T-cell (primary cell): Measurements from ENCODE around the gene CACNB1. TPM values are rescaled to one million over a fixed set of nuclear protein-coding genes. Genes with fewer than 3 reads are reported as not detected.
"Not testable (repeated sequence)": the region's sequence is repeated elsewhere in the genome, so short reads cannot be mapped to it uniquely, and the experiment has no call there.

Source experiments
- ATAC-seq, 4 experiments: fragments of 200-7000 bp in 3 of 4; fragments of 150-1000 bp in 1 of 4; cut with Tn5 transposase; replicated peaks in 1 of 4; 1 replicate in 3 of 4; 2 replicates in 1 of 4; pipeline ENCODE4 v1.10.0; 2021; ENCODE audit warnings: moderate library complexity in 3 of 4, mild to moderate bottlenecking in 2 of 4, moderate number of reproducible peaks in 1 of 4
- CTCF ChIA-PET, 2 donors: fragments of 300-600 bp; sonication (Branson Sonifier 250); formaldehyde crosslinking; loops; one replicate each; lab custom pipeline; 2022; ENCODE audit warnings: antibody characterized with exemption in 2 of 2; lab: Charles Lee
- POLR2A ChIA-PET, 2 donors: fragments of 300-600 bp; sonication (Branson Sonifier 250); formaldehyde crosslinking; loops; one replicate each; lab custom pipeline; 2022; ENCODE audit warnings: antibody characterized with exemption in 2 of 2; lab: Charles Lee
- DNase-seq, 35 experiments: peaks; one replicate each; pipeline versions ENCODE4 v3.0.0 to v3.0.0-alpha.2; 2013 to 2023
- H3K27ac ChIP-seq: one replicate; pipeline ENCODE4 v1.5.1; 2013; ENCODE audit warnings: low read length
- H3K27me3 ChIP-seq, 2 experiments: replicated peaks in 1 of 2; 1 replicate in 1 of 2; 2 replicates in 1 of 2; pipeline versions ENCODE4 v1.6.1 to v1.7.0; 2013; ENCODE audit warnings: low read length in 1 of 2, mixed read lengths in 1 of 2; ENCODE audit not compliant: control insufficient read depth in 2 of 2, insufficient read depth in 2 of 2; ENCODE audit errors: extremely low read depth in 1 of 2
- H3K36me3 ChIP-seq, 2 donors: 1 replicate in 1 of 2; 2 replicates in 1 of 2; pipeline versions ENCODE4 v1.6.1 to v1.7.0; 2013; ENCODE audit warnings: low read length in 1 of 2; ENCODE audit not compliant: control insufficient read depth in 2 of 2, insufficient read depth in 1 of 2; ENCODE audit errors: extremely low read depth in 1 of 2
- H3K4me1 ChIP-seq, 2 experiments: 1 replicate in 1 of 2; 2 replicates in 1 of 2; pipeline versions ENCODE4 v1.6.1 to v1.7.0; 2013; ENCODE audit warnings: low read length in 2 of 2, mixed read lengths in 1 of 2; ENCODE audit not compliant: insufficient read depth in 2 of 2, control insufficient read depth in 1 of 2; ENCODE audit errors: extremely low read depth in 1 of 2
- H3K4me3 ChIP-seq, 2 donors: 1 replicate in 1 of 2; 2 replicates in 1 of 2; pipeline versions ENCODE4 v1.5.1 to v1.7.0; 2013; ENCODE audit warnings: mild to moderate bottlenecking in 2 of 2, low read length in 1 of 2, moderate library complexity in 1 of 2; ENCODE audit not compliant: control insufficient read depth in 1 of 2; ENCODE audit errors: extremely low read depth in 1 of 2
- H3K9me3 ChIP-seq: 2 replicates; pipeline ENCODE4 v1.7.0; 2013
- H3K27ac Mint-ChIP-seq, 2 donors: one replicate each; pipeline ENCODE4 v1.8.0; 2020 to 2021; ENCODE audit warnings: mild to moderate bottlenecking in 2 of 2, mixed read lengths in 2 of 2
- H3K27me3 Mint-ChIP-seq, 2 donors: one replicate each; pipeline ENCODE4 v1.8.0; 2021 to 2022; ENCODE audit warnings: mixed read lengths in 2 of 2
- H3K36me3 Mint-ChIP-seq: one replicate; pipeline ENCODE4 v1.8.0; 2021; ENCODE audit warnings: mixed read lengths
- H3K4me1 Mint-ChIP-seq, 3 donors: one replicate each; pipeline ENCODE4 v1.8.0; 2020 to 2022; ENCODE audit warnings: mixed read lengths in 3 of 3, mild to moderate bottlenecking in 1 of 3
- H3K4me3 Mint-ChIP-seq, 3 donors: one replicate each; pipeline ENCODE4 v1.8.0; 2020 to 2022; ENCODE audit warnings: mild to moderate bottlenecking in 3 of 3, mixed read lengths in 3 of 3, moderate library complexity in 3 of 3
- H3K9me3 Mint-ChIP-seq, 3 donors: one replicate each; pipeline ENCODE4 v1.8.0; 2020 to 2022; ENCODE audit warnings: mixed read lengths in 3 of 3
- WGBS: methylation state at CpG from one replicate; pipeline ENCODE4 v1.1.5; 2013; ENCODE audit warnings: missing lambda C conversion rate; ENCODE audit not compliant: insufficient coverage; 5-methylcytosine and 5-hydroxymethylcytosine counted together
- total RNA-seq, 35 experiments: library from RNA in 6 of 35; stranded (reverse) in 6 of 35; fragments of 120-200 nt in 1 of 35; gene quantifications; one replicate each; pipeline versions ENCODE4 v1.2.1 to v1.2.4 and lab custom pipeline; 2013 to 2026

CACNB1 gene
- total RNA-seq, 5 donors from 2014 or later (not counting 1 experiment from before 2014, with no cell fraction given), result 10.8 to 23.2 (median 21.4) TPM

- Mint-ChIP-seq H3K27ac (no peak overlapping the region), H3K36me3 (peaks cover 12% of the 10 kb centered on the region), H3K9me3 (no peaks in the 10 kb centered on the region), H3K27me3 (no peaks in the 10 kb centered on the region), H3K4me3 (no peak overlapping the region), H3K4me1 (peaks cover 0 to 1% (median 0%) of the 10 kb centered on the region in 3 donors)
- POLR2A ChIA-PET, result no interaction called here
- DNase-seq (no peak), ATAC-seq (no peak)
- H3K4me3 ChIP-seq, result no peak overlapping the region
- no peaks in the 10 kb centered on the region for H3K9me3 ChIP-seq
- no peaks in the 10 kb centered on the region for H3K4me1 ChIP-seq
- no peaks in the 10 kb centered on the region for H3K27me3 ChIP-seq
- H3K27ac ChIP-seq, result no peak overlapping the region
- CTCF ChIA-PET, result no interaction called here
- 92% methylated on average over 6 of the region's 7 CpGs for WGBS
- peaks cover 0 to 3% of the 10 kb centered on the region in 2 donors for H3K36me3 ChIP-seq
These were observed 65.3 kb downstream of the CACNB1 start for GRCh38 chr17:39132192-39132610.

DNA sequence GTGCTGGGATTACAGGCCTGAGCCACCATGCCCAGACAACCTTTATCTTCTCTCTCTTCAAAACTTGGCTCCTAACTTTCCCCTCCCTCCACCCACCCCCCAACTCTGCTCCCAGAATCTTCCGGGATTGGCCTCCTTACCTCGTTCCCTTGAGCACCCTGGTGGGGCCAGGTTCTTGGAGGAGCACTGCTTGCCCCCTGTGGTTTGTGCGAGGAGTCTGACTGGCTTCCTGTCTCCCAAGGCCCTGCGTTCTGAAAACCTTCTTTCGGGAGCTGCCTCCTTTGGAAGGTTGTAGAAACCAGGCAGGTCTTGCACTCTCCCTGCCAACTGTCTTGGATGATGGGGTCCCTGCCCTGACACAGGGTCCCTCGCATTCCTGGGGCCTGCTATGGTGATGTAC, 65.9 kb downstream of the CACNB1 start:
- Mint-ChIP-seq H3K4me1 (peaks cover 0 to 1% (median 0%) of the 10 kb centered on the region in 3 donors), H3K9me3 (no peaks in the 10 kb centered on the region), H3K27ac (no peak overlapping the region), H3K27me3 (no peaks in the 10 kb centered on the region), H3K36me3 (peaks cover 7% of the 10 kb centered on the region), H3K4me3 (no peak overlapping the region)
- 75% methylated on average over 4 of the region's 6 CpGs for WGBS
- POLR2A ChIA-PET, result no interaction called here
- no peaks in the 10 kb centered on the region for H3K9me3 ChIP-seq
- H3K27ac ChIP-seq, result no peak overlapping the region
- CTCF ChIA-PET, result no interaction called here
- DNase-seq (no peak), ATAC-seq (no peak)
- no peaks in the 10 kb centered on the region for H3K4me1 ChIP-seq
- no peaks in the 10 kb centered on the region for H3K27me3 ChIP-seq
- peaks cover 0 to 3% of the 10 kb centered on the region in 2 donors for H3K36me3 ChIP-seq
- no peak overlapping the region for H3K4me3 ChIP-seq

- no CpG with 5 or more reads among the region's 3 CpGs for WGBS
- Histone ChIP-seq H3K9me3 (no peaks in the 10 kb centered on the region), H3K4me1 (no peaks in the 10 kb centered on the region), H3K27ac (no peak overlapping the region), H3K4me3 (no peak overlapping the region), H3K36me3 (peaks cover 0 to 3% of the 10 kb centered on the region in 2 donors), H3K27me3 (no peaks in the 10 kb centered on the region)
- Mint-ChIP-seq H3K36me3 (peaks cover 7% of the 10 kb centered on the region), H3K9me3 (no peaks in the 10 kb centered on the region), H3K4me1 (peaks cover 0 to 1% (median 0%) of the 10 kb centered on the region in 3 donors), H3K27me3 (no peaks in the 10 kb centered on the region), H3K4me3 (no peak overlapping the region), H3K27ac (no peak overlapping the region)
- ChIA-PET POLR2A (no interaction called here), CTCF (no interaction called here)
- ATAC-seq (no peak), DNase-seq (no peak)
These were observed 67.3 kb downstream of the CACNB1 start for GRCh38 chr17:39130205-39130604.

DNA sequence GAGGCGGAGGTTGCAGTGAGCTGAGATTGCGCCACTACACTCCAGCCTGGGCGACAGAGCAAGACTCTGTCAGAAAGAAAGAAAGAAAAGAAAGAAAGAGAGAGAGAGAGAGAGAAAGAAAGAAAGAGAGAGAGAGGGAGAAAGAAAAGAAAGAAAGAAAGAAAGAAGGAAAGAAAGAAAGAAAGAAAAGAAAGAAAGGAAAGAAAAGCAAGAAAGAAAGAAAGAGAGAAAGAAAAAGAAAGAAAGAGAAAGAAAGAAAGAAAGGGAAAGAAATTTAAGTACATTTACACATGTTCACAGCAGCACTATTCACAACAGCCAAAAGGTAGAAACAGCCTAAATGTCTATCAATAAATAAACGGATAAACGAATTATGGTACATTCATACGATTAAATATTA, 67.9 kb downstream of the CACNB1 start:
- H3K4me1 Mint-ChIP-seq, H3K9me3 ChIP-seq, H3K4me1 ChIP-seq, H3K4me3 ChIP-seq, POLR2A ChIA-PET, H3K36me3 Mint-ChIP-seq, H3K4me3 Mint-ChIP-seq, H3K27me3 ChIP-seq, ATAC-seq, H3K36me3 ChIP-seq, H3K27ac ChIP-seq, H3K27me3 Mint-ChIP-seq, H3K9me3 Mint-ChIP-seq, H3K27ac Mint-ChIP-seq, DNase-seq: not testable (repeated sequence)
- CTCF ChIA-PET, result interaction anchor here in 1 of 2 donors (0.7 kb wide), 1 partner anchor 9 kb away, joined by 4 read pairs; no protein-coding TSS in a partner anchor
- WGBS, result no CpG with 5 or more reads among the region's 6 CpGs

- Histone ChIP-seq H3K4me1 (no peaks in the 10 kb centered on the region), H3K27ac (no peak overlapping the region), H3K9me3 (no peaks in the 10 kb centered on the region), H3K4me3 (no peak overlapping the region), H3K27me3 (no peaks in the 10 kb centered on the region), H3K36me3 (no peaks in the 10 kb centered on the region)
- Mint-ChIP-seq H3K27me3 (no peaks in the 10 kb centered on the region), H3K27ac (no peak overlapping the region), H3K9me3 (no peaks in the 10 kb centered on the region), H3K4me1 (no peaks in the 10 kb centered on the region), H3K4me3 (no peak overlapping the region), H3K36me3 (no peaks in the 10 kb centered on the region)
- 73% methylated on average over 4 of the region's 6 CpGs for WGBS
- no peak for ATAC-seq
- POLR2A ChIA-PET, result no interaction called here
- CTCF ChIA-PET, result no interaction called here
- no peak for DNase-seq
These were observed 71.0 kb downstream of the CACNB1 start for GRCh38 chr17:39126436-39126835.

DNA sequence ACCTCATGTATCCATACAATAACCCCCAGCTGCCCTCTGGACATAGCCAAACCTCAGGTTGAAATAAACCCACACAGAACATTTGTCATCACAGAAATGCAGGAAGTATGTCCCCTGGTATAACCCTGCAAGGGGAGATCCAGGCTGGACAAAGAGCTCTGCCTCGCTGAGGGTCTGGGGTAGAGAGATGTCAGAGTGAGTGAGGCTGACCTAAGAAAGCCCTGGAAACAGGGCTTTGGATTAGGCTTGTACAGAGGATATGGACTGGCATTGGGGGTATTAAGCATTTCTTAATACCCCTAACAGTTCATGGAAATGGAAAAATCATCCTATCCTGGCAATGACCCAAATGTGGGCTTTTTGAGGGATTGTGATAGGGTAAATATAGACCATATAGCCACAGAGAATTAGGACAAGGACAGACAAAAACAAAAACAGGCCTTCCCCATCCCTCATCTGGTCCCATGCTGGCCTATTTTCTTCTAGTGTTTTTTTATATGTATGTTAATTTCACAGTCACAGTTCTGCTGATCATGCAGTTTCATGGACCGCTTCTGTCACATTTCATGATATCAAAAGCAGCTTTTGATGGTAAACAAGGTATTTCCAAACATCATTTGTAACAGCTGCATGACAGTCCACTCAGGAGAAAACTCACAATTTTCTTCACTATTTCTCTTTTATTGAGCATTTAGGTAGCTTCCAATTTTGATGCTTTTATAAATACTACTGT, 72.2 kb downstream of the CACNB1 start:
- no peaks in the 10 kb centered on the region for H3K27me3 Mint-ChIP-seq
- no peak for DNase-seq
- no peaks in the 10 kb centered on the region for H3K9me3 ChIP-seq
- H3K36me3 Mint-ChIP-seq, result no peaks in the 10 kb centered on the region
- no peak for ATAC-seq
- H3K4me1 Mint-ChIP-seq, result no peaks in the 10 kb centered on the region
- H3K4me1 ChIP-seq, result no peaks in the 10 kb centered on the region
- no peak overlapping the region for H3K4me3 ChIP-seq
- H3K27ac ChIP-seq, result no peak overlapping the region
- no peaks in the 10 kb centered on the region for H3K9me3 Mint-ChIP-seq
- no CpG with 5 or more reads among the region's 2 CpGs for WGBS
- H3K27ac Mint-ChIP-seq, result no peak overlapping the region
- no peaks in the 10 kb centered on the region for H3K27me3 ChIP-seq
- POLR2A ChIA-PET, result no interaction called here
- H3K4me3 Mint-ChIP-seq, result no peak overlapping the region
- no peaks in the 10 kb centered on the region for H3K36me3 ChIP-seq
- CTCF ChIA-PET, result interaction anchor here in 1 of 2 donors (0.7 kb wide), 1 partner anchor 9 kb away, joined by 3 read pairs; no protein-coding TSS in a partner anchor
